MM.1S (cell line): ENCODE data around the gene GYS1.

Experiments
- EZH2 ChIP-seq: fragments of 300-600 bp; sonication (generic); optimal IDR thresholded peaks from 2 replicates; pipeline ENCODE3; 2017; ENCODE audit warnings: low read depth, mild to moderate bottlenecking, antibody characterized with exemption, low read length, mixed read lengths
- EZH2phosphoT487 ChIP-seq: fragments of 300-600 bp; sonication (generic); IDR thresholded peaks from 2 replicates; pipeline ENCODE4 v1.6.1; 2018; ENCODE audit warnings: antibody characterized with exemption, low read length
- TF ChIP-seq, protein P1 (sequence below): fragments of 300-600 bp; sonication (generic); IDR thresholded peaks from 2 replicates; pipeline ENCODE4 v1.5.1; 2016; ENCODE audit warnings: antibody characterized with exemption, low read length, mixed read lengths

DNA sequence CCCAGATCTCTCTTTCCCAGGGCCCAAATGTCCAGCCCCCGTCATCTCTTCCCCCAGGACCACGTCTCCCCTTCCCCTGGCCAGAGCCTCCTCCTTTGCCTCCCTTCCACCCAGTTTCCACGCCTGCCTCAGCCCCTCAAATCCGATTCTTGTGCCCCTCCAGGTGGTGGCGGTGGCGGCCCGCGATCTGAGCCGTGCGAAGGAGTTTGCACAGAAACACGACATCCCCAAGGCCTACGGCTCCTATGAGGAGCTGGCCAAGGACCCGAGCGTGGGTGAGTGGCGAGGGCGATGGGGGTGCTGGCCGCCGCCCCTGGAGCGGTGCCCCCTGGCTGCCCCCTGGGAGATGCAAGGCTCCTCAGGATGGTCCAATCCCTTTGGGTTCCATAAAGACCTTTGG lies 58.3 kb downstream of the GYS1 start:
- TF ChIP-seq EZH2 (no peak), EZH2phosphoT487 (no peak)
- TF ChIP-seq, protein P1, sequence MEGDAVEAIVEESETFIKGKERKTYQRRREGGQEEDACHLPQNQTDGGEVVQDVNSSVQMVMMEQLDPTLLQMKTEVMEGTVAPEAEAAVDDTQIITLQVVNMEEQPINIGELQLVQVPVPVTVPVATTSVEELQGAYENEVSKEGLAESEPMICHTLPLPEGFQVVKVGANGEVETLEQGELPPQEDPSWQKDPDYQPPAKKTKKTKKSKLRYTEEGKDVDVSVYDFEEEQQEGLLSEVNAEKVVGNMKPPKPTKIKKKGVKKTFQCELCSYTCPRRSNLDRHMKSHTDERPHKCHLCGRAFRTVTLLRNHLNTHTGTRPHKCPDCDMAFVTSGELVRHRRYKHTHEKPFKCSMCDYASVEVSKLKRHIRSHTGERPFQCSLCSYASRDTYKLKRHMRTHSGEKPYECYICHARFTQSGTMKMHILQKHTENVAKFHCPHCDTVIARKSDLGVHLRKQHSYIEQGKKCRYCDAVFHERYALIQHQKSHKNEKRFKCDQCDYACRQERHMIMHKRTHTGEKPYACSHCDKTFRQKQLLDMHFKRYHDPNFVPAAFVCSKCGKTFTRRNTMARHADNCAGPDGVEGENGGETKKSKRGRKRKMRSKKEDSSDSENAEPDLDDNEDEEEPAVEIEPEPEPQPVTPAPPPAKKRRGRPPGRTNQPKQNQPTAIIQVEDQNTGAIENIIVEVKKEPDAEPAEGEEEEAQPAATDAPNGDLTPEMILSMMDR = no peak
